ENCODE measurements around the gene HSFX3. TPM values are rescaled to one million over a fixed set of nuclear protein-coding genes. Genes with fewer than 3 reads are reported as not detected.
"Not testable (repeated sequence)": the region's sequence is repeated elsewhere in the genome, so short reads cannot be mapped to it uniquely, and the experiment has no call there.

The HSFX3 gene
- total RNA-seq, 2 donors from 2014 or later, result not detected

DNA sequence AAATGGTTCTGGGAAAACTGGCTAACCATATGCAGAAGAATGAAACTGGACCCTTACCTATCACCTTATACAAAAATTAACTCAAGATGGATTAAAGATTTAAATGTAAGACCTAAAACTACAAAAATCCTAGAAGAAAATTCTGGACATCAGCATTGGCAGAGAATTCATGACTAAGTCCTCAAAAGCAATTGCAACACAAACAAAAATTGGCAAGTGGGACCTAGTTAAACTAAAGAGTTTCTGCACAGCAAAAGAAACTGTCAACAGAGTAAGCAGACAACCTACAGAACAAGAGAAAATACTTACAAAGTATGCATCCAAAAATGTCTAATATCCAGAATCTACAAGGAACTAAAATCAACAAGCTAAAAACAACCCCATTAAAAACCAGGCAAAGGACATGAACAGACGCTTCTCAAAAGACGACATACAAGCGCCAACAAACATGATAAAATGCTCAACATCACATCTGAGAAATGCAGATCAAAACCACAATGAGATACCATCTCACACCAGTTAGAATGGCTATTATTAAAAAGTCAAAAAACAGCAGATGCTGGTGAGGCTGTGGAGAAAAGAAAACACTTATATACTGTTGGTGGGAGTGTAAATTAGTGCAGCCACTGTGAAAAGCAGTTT lies 29.0 kb downstream of the HSFX3 start:
- peak overlapping the region; percentile 22 for H3K27ac Mint-ChIP-seq
- not testable (repeated sequence) for DNase-seq; H3K9me3 Mint-ChIP-seq; ATAC-seq (replicated peaks in 1 of 2); H3K36me3 Mint-ChIP-seq (ENCODE audit: insufficient read depth in 2 of 2)
- peaks cover 26% of the 10 kb centered on the region for H3K4me1 Mint-ChIP-seq (ENCODE audit: low read depth)
- peak overlapping the region; percentile 25 to 87 for H3K4me3 Mint-ChIP-seq
- peaks cover 54% of the 10 kb centered on the region for H3K27me3 Mint-ChIP-seq (ENCODE audit: low read depth)

DNA sequence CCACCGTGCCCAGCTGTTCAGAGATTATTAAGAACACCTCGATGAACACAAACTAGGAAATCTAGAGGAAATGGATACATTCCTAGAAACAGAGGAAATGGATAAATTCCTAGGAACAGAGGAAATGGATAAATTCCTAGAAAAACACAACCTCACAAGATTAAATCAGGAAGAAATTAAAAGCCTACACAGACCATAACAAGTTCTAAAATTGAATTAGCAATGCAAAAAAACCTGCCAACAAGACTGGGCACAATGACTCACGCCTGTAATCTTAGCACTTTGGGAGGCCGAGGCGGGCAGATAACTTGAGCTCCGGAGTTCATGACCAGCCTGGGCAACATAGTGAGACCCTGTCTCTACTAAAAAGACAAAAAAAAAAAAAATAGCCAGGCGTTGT lies 31.5 kb downstream of the HSFX3 start:
- Mint-ChIP-seq H3K36me3 (ENCODE audit: insufficient read depth in 2 of 2) (peaks cover 0 to 1% of the 10 kb centered on the region in 2 donors), H3K27me3 (ENCODE audit: low read depth) (peaks cover 54% of the 10 kb centered on the region), H3K9me3 (no peaks in the 10 kb centered on the region), H3K4me1 (ENCODE audit: low read depth) (peaks cover 29% of the 10 kb centered on the region), H3K27ac (no peak overlapping the region), H3K4me3 (no peak overlapping the region)
- ATAC-seq (replicated peaks in 1 of 2), result no peak
- DNase-seq, result no peak

- H3K27ac Mint-ChIP-seq, result peak overlapping the region; percentile 47
- peaks cover 47% of the 10 kb centered on the region for H3K27me3 Mint-ChIP-seq (ENCODE audit: low read depth)
- H3K9me3 Mint-ChIP-seq, result no peaks in the 10 kb centered on the region
- no peak for ATAC-seq (replicated peaks in 1 of 2)
- peaks cover 0 to 1% of the 10 kb centered on the region in 2 donors for H3K36me3 Mint-ChIP-seq (ENCODE audit: insufficient read depth in 2 of 2)
- no peak for DNase-seq
- no peak overlapping the region for H3K4me3 Mint-ChIP-seq
- H3K4me1 Mint-ChIP-seq (ENCODE audit: low read depth), result peaks cover 38% of the 10 kb centered on the region
Observed at GRCh38 chrX:149517308-149517707, 32.4 kb downstream of the HSFX3 start.

- ATAC-seq (replicated peaks in 1 of 2) (no peak), DNase-seq (no peak)
- Mint-ChIP-seq H3K27ac (peak overlapping the region; percentile 47), H3K36me3 (ENCODE audit: insufficient read depth in 2 of 2) (peaks cover 0 to 1% of the 10 kb centered on the region in 2 donors), H3K4me1 (ENCODE audit: low read depth) (peaks cover 34% of the 10 kb centered on the region), H3K27me3 (ENCODE audit: low read depth) (peaks cover 43% of the 10 kb centered on the region), H3K9me3 (no peaks in the 10 kb centered on the region), H3K4me3 (no peak overlapping the region)
Observed at GRCh38 chrX:149516604-149517003, 33.1 kb downstream of the HSFX3 start.

- Mint-ChIP-seq H3K9me3 (no peaks in the 10 kb centered on the region), H3K27ac (no peak overlapping the region), H3K27me3 (ENCODE audit: low read depth) (peaks cover 43% of the 10 kb centered on the region), H3K36me3 (ENCODE audit: insufficient read depth in 2 of 2) (peaks cover 0 to 1% of the 10 kb centered on the region in 2 donors), H3K4me3 (peak overlapping the region in 1 of 2 donors; percentile 4), H3K4me1 (ENCODE audit: low read depth) (peaks cover 29% of the 10 kb centered on the region)
- ATAC-seq (replicated peaks in 1 of 2) (no peak), DNase-seq (no peak)
Observed at GRCh38 chrX:149515954-149516602, 33.6 kb downstream of the HSFX3 start.

GRCh38 chrX:149513825-149514428 lies 35.8 kb downstream of the HSFX3 start:
- no peaks in the 10 kb centered on the region for H3K9me3 Mint-ChIP-seq
- DNase-seq, result no peak
- no peak overlapping the region for H3K27ac Mint-ChIP-seq
- H3K4me1 Mint-ChIP-seq (ENCODE audit: low read depth), result peaks cover 23% of the 10 kb centered on the region
- H3K4me3 Mint-ChIP-seq, result no peak overlapping the region
- peaks cover 0 to 1% of the 10 kb centered on the region in 2 donors for H3K36me3 Mint-ChIP-seq (ENCODE audit: insufficient read depth in 2 of 2)
- ATAC-seq (replicated peaks in 1 of 2), result peak; percentile 14 to 36
- peaks cover 35% of the 10 kb centered on the region for H3K27me3 Mint-ChIP-seq (ENCODE audit: low read depth)

GRCh38 chrX:149512225-149512885 lies 37.4 kb downstream of the HSFX3 start:
- Mint-ChIP-seq H3K27ac (peak overlapping the region; percentile 70), H3K9me3 (no peaks in the 10 kb centered on the region), H3K36me3 (ENCODE audit: insufficient read depth in 2 of 2) (peaks cover 0 to 1% of the 10 kb centered on the region in 2 donors), H3K4me1 (ENCODE audit: low read depth) (peaks cover 23% of the 10 kb centered on the region), H3K4me3 (peak overlapping the region; percentile 10 to 20), H3K27me3 (ENCODE audit: low read depth) (peaks cover 26% of the 10 kb centered on the region)
- peak; percentile 49 to 54 for DNase-seq
- ATAC-seq (replicated peaks in 1 of 2), result peak; percentile 81 to 84

DNA sequence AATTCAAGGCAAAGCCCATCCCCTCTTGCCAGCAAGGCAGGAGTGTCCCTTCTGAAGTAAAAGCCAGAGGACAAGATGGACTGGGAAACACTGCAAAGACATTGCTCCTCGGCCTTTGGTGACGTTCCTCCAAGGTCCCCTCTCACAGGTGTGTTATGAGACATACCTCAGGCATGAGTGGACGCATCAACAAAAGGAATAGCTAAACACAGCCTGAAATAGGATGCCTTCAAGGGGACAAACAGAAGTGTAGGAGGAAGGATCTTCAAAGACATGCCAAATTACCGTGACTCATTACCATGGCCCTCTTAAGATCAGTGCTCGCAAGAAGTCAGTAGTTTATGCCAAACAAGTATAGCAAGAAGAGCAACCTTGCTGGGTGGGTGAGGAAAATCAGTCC lies 38.6 kb downstream of the HSFX3 start:
- no peaks in the 10 kb centered on the region for H3K36me3 Mint-ChIP-seq (ENCODE audit: insufficient read depth in 2 of 2)
- peaks cover 18% of the 10 kb centered on the region for H3K4me1 Mint-ChIP-seq (ENCODE audit: low read depth)
- no peaks in the 10 kb centered on the region for H3K9me3 Mint-ChIP-seq
- DNase-seq, result no peak
- no peak overlapping the region for H3K4me3 Mint-ChIP-seq
- no peak overlapping the region for H3K27ac Mint-ChIP-seq
- peaks cover 14% of the 10 kb centered on the region for H3K27me3 Mint-ChIP-seq (ENCODE audit: low read depth)
- no peak for ATAC-seq (replicated peaks in 1 of 2)

DNA sequence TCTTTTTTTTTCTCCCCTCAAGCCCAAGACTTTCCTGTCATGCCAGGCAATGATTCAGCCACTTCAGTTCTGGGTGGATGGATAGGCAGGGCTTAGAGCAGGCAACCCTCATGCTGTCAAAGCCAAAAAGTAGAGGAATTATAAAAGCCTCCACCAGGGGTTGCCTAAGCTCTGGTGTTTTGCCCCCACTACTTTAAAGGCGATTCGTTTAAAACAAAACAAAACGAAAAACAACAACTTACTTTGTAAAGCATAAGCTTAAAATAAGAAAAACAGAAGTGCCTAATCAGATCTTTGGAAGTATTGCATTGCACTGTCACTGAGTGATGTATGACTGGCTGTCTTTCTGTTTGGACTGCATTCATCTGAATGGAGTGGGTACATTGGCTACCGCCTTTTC lies 39.3 kb downstream of the HSFX3 start:
- Mint-ChIP-seq H3K4me1 (ENCODE audit: low read depth) (peaks cover 18% of the 10 kb centered on the region), H3K9me3 (no peaks in the 10 kb centered on the region), H3K36me3 (ENCODE audit: insufficient read depth in 2 of 2) (no peaks in the 10 kb centered on the region), H3K27me3 (ENCODE audit: low read depth) (peaks cover 11% of the 10 kb centered on the region), H3K27ac (no peak overlapping the region), H3K4me3 (no peak overlapping the region)
- DNase-seq (no peak), ATAC-seq (replicated peaks in 1 of 2) (no peak)

GRCh38 chrX:149508467-149508866 lies 41.3 kb downstream of the HSFX3 start:
- ATAC-seq (replicated peaks in 1 of 2) (no peak), DNase-seq (no peak)
- H3K27ac Mint-ChIP-seq, result no peak overlapping the region
- peaks cover 3% of the 10 kb centered on the region in 2 donors for H3K36me3 Mint-ChIP-seq (ENCODE audit: insufficient read depth in 2 of 2)
- no peak overlapping the region for H3K4me3 Mint-ChIP-seq
- H3K4me1 Mint-ChIP-seq (ENCODE audit: low read depth), result peaks cover 32% of the 10 kb centered on the region
- peaks cover 22% of the 10 kb centered on the region for H3K27me3 Mint-ChIP-seq (ENCODE audit: low read depth)
- H3K9me3 Mint-ChIP-seq, result no peaks in the 10 kb centered on the region

- H3K27ac Mint-ChIP-seq, result no peak overlapping the region
- peaks cover 36% of the 10 kb centered on the region for H3K4me1 Mint-ChIP-seq (ENCODE audit: low read depth)
- H3K4me3 Mint-ChIP-seq, result no peak overlapping the region
- DNase-seq, result no peak
- H3K27me3 Mint-ChIP-seq (ENCODE audit: low read depth), result peaks cover 22% of the 10 kb centered on the region
- H3K9me3 Mint-ChIP-seq, result no peaks in the 10 kb centered on the region
- H3K36me3 Mint-ChIP-seq (ENCODE audit: insufficient read depth in 2 of 2), result peaks cover 3% of the 10 kb centered on the region in 2 donors
- no peak for ATAC-seq (replicated peaks in 1 of 2)
Observed at GRCh38 chrX:149506349-149506748, 43.4 kb downstream of the HSFX3 start.

- ATAC-seq (replicated peaks in 1 of 2), result no peak
- peak overlapping the region; percentile 85 for H3K27ac Mint-ChIP-seq
- H3K4me3 Mint-ChIP-seq, result peak overlapping the region; percentile 85 to 92
- no peaks in the 10 kb centered on the region for H3K9me3 Mint-ChIP-seq
- peaks cover 18% of the 10 kb centered on the region for H3K27me3 Mint-ChIP-seq (ENCODE audit: low read depth)
- H3K4me1 Mint-ChIP-seq (ENCODE audit: low read depth), result peaks cover 43% of the 10 kb centered on the region
- no peak for DNase-seq
- H3K36me3 Mint-ChIP-seq (ENCODE audit: insufficient read depth in 2 of 2), result peaks cover 3 to 5% of the 10 kb centered on the region in 2 donors
Observed at GRCh38 chrX:149505671-149506070, 44.1 kb downstream of the HSFX3 start.
